GM12878 (cell line): ENCODE measurements around the gene NOS1. TPM values are rescaled to one million over a fixed set of nuclear protein-coding genes. Genes with fewer than 3 reads are reported as not detected.

Experiments
- ATAC-seq: fragments of 200-7000 bp; cut with Tn5 transposase; 3 replicates; pipeline ENCODE4 v1.9.1; 2020; ENCODE audit warnings: mild to moderate bottlenecking, moderate library complexity
- BruUV-seq: library from RNA; stranded (reverse); fragments of 400-500 nt; replicated peaks from 2 replicates; lab custom pipeline; 2021; lab: Mats Ljungman, UMichigan
- CTCF ChIA-PET: fragments of 300-600 bp; sonication (Branson Sonifier 250); formaldehyde crosslinking; extraction: SDS; loops from one replicate; lab custom pipeline; 2021; ENCODE audit warnings: inconsistent platforms; lab: Yijun Ruan, JAX
- POLR2A ChIA-PET: fragments of 350-600 bp; formaldehyde crosslinking; extraction: SDS; loops from one replicate; lab custom pipeline; 2021; ENCODE audit warnings: inconsistent platforms; lab: Charles Lee
- RAD21 ChIA-PET: fragments of 300-600 bp; sonication (Branson Sonifier 250); formaldehyde crosslinking; loops from one replicate; lab custom pipeline; 2023; ENCODE audit warnings: antibody characterized with exemption; ENCODE audit not compliant: unreplicated experiment; lab: Charles Lee
- SMC1A ChIA-PET: fragments of 300-600 bp; sonication (Branson Sonifier 250); formaldehyde crosslinking; loops from one replicate; lab custom pipeline; 2023; ENCODE audit not compliant: unreplicated experiment, uncharacterized antibody; lab: Charles Lee
- DNase-seq: peaks from one replicate; pipeline ENCODE4 v3.0.0-alpha.2; 2011; ENCODE audit warnings: low read depth, low spot score
- FAIRE-seq: peaks from 3 replicates; lab custom pipeline; 2011; peaks lifted over from hg19 to GRCh38; lab: Jason Lieb, UNC
- H2AFZ ChIP-seq: 2 replicates; pipeline ENCODE4 v1.6.0; 2011; ENCODE audit warnings: low read depth, low read length, control low read depth; ENCODE audit not compliant: control insufficient read depth
- H3K27ac ChIP-seq: 2 replicates; pipeline ENCODE4 v1.5.1; 2011; ENCODE audit warnings: control low read depth; ENCODE audit not compliant: control insufficient read depth, insufficient read depth
- H3K27me3 ChIP-seq, 2 experiments: replicated peaks in 1 of 2; 2 replicates each; pipeline versions ENCODE4 v1.6.0 to v1.6.1; 2011; ENCODE audit warnings: low read length in 1 of 2; ENCODE audit not compliant: control insufficient read depth in 2 of 2, insufficient read depth in 2 of 2
- H3K36me3 ChIP-seq, 2 experiments: 2 replicates each; pipeline ENCODE4 v1.5.1; 2011; ENCODE audit warnings: low read length in 1 of 2; ENCODE audit not compliant: control insufficient read depth in 2 of 2, insufficient read depth in 2 of 2
- H3K4me1 ChIP-seq: 2 replicates; pipeline ENCODE4 v1.6.1; 2011; ENCODE audit warnings: mild to moderate bottlenecking, low read length, moderate library complexity, mixed read lengths; ENCODE audit not compliant: control insufficient read depth, insufficient read depth
- H3K4me2 ChIP-seq: 2 replicates; pipeline ENCODE4 v1.6.0; 2011; ENCODE audit warnings: control low read depth; ENCODE audit not compliant: control insufficient read depth, insufficient read depth
- H3K4me3 ChIP-seq: fragments of 200-600 bp; sonication (generic); 2 replicates; pipeline ENCODE4 v1.5.1; 2016
- H3K79me2 ChIP-seq: 2 replicates; pipeline ENCODE4 v1.6.0; 2011; ENCODE audit warnings: low read length; ENCODE audit not compliant: control insufficient read depth, insufficient read depth
- H3K9ac ChIP-seq: 2 replicates; pipeline ENCODE4 v1.8.0; 2011; ENCODE audit warnings: low read length, control low read depth, mixed read lengths; ENCODE audit not compliant: control insufficient read depth, insufficient read depth
- H3K9me3 ChIP-seq: replicated peaks from 3 replicates; pipeline ENCODE4 v1.5.1; 2011; ENCODE audit warnings: mild to moderate bottlenecking, low read length; ENCODE audit not compliant: control insufficient read depth, insufficient read depth
- H4K20me1 ChIP-seq: 2 replicates; pipeline ENCODE4 v1.6.0; 2011; ENCODE audit not compliant: control insufficient read depth, insufficient read depth
- BCL11A ChIP-seq: IDR thresholded peaks from 2 replicates; pipeline ENCODE4 v1.6.1; 2011; ENCODE audit warnings: low read depth, low read length
- BHLHE40 ChIP-seq, 2 experiments: fragments of 450-650 bp in 1 of 2; IDR thresholded peaks; 2 replicates each; pipeline ENCODE4 v1.6.1; 2011 to 2017; ENCODE audit warnings: low read depth in 2 of 2, borderline replicate concordance in 1 of 2, improper control_type of control experiment in 1 of 2, low read length in 1 of 2, mild to moderate bottlenecking in 1 of 2
- CBX5 ChIP-seq: sonication (generic); IDR thresholded peaks from 2 replicates; pipeline ENCODE4 v1.6.1; 2016; ENCODE audit warnings: low read depth, moderate library complexity, mild to moderate bottlenecking, inconsistent platforms
- EED ChIP-seq: sonication (generic); IDR thresholded peaks from 2 replicates; pipeline ENCODE4 v1.6.1; 2016; ENCODE audit warnings: antibody characterized with exemption, low read depth
- JUND ChIP-seq: IDR thresholded peaks from 2 replicates; pipeline ENCODE4 v1.6.1; 2012; ENCODE audit warnings: low read depth, mild to moderate bottlenecking, low read length, improper control_type of control experiment, moderate library complexity
- RCOR1 ChIP-seq: conservative IDR thresholded peaks from 2 replicates; pipeline ENCODE4 v1.6.1; 2012; ENCODE audit warnings: low read depth, low read length, improper control_type of control experiment
- TCF7 ChIP-seq: IDR thresholded peaks from 2 replicates; pipeline ENCODE4 v1.6.1; 2014; ENCODE audit warnings: antibody characterized with exemption, borderline replicate concordance
- ZNF207 ChIP-seq: fragments of 450-650 bp; IDR thresholded peaks from 2 replicates; pipeline ENCODE4 v1.6.1; 2014; ENCODE audit warnings: antibody characterized with exemption, mild to moderate bottlenecking, borderline replicate concordance
- WGBS: methylation state at CpG from one replicate; pipeline ENCODE4 v1.1.6; 2016; ENCODE audit warnings: low lambda C conversion rate; ENCODE audit not compliant: insufficient replicate concordance, insufficient coverage; ENCODE audit errors: missing lambda C conversion rate; 5-methylcytosine and 5-hydroxymethylcytosine counted together
- in situ Hi-C: fragments of 300-500 bp; cut with MboI; formaldehyde crosslinking; loops from 9 replicates; pipeline ENCODE4 v1.14.3; 2018; ENCODE audit warnings: mixed read lengths
- intact Hi-C: fragments of 100-400 bp; cut with micrococcal nuclease; formaldehyde crosslinking; loops from one replicate; pipeline ENCODE4 v1.14.2; 2022; ENCODE audit not compliant: unreplicated experiment
- polyA plus RNA-seq, 11 experiments: library from polyadenylated mRNA; depleted of rRNA in 4 of 11; unstranded in 6 of 11; stranded (reverse) in 5 of 11; fragments of >200 nt; fragmentation: Nextera tagmentation in 4 of 11; fragmentation: Illumina TruSeq in 1 of 11; extraction: Ambion mirVana in 4 of 11; extraction: Trizol in 1 of 11; gene quantifications; 1 replicate in 1 of 11; 2 replicates in 10 of 11; pipeline versions ENCODE4 v1.2.1 to v1.2.3, GENCODE V29; 2011 to 2016; ENCODE audit warnings: inconsistent platforms in 2 of 11, missing spikeins in 2 of 11, low read depth in 1 of 11
- total RNA-seq, 4 experiments: library from RNA; depleted of rRNA in 3 of 4; stranded (reverse); fragments of >200 nt in 3 of 4; fragmentation: Illumina TruSeq in 1 of 4; extraction: Trizol in 1 of 4; gene quantifications; 2 replicates each; pipeline versions ENCODE4 v1.2.1 to v1.2.3, GENCODE V29; 2013 to 2021
- TF ChIP-seq, protein P1 (sequence below): fragments of 450-650 bp; IDR thresholded peaks from 2 replicates; pipeline ENCODE4 v1.6.1; 2017; ENCODE audit warnings: mild to moderate bottlenecking, moderate library complexity
- TF ChIP-seq, protein P2 (sequence below): IDR thresholded peaks from 2 replicates; pipeline ENCODE4 v1.6.1; 2011; ENCODE audit warnings: borderline replicate concordance, low read depth, mild to moderate bottlenecking, moderate library complexity, mixed read lengths, low read length; ENCODE audit not compliant: insufficient read depth; ENCODE audit errors: extremely low read length
- TF ChIP-seq, protein P3 (sequence below): IDR thresholded peaks from 2 replicates; pipeline ENCODE4 v1.6.1; 2012; ENCODE audit warnings: low read depth, low read length, improper control_type of control experiment
- TF ChIP-seq, protein P4 (sequence below): fragments of 450-650 bp; IDR thresholded peaks from 2 replicates; pipeline ENCODE4 v1.6.1; 2018; ENCODE audit warnings: borderline replicate concordance, mild to moderate bottlenecking; ENCODE audit not compliant: partially characterized antibody

NOS1 gene
- total and polyA plus RNA-seq, 10 of the 15 experiments (the other 5 are each of a cell fraction or from before 2014, with no cell fraction given) = under 0.01 to 0.04 (median 0.01) TPM; not detected in 7

DNA sequence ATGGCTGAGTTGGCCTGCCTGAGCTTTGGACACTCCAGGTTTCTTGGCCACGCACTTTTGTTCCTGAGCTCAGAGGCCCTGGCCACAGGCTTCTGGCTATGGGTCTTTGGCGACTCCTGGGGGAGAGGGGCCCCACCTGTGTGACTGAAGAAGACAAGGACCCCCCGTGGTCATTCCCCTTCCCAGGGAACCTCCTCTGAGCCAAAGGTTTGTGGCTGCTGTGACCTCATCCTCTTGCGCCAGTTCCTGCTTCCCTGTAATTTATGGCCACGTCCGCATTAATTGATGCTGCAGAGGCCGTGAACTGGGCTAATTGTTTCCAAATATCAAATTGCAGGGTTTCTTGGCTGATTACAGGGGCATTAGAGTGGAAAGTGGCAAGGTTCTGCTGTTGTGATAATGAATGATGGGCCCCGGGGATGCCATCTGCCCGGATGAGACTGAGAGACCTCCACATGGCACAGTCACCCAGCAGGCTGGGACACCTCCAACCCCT is 27.6 kb upstream of the NOS1 start:
- no peak overlapping the region for H3K9ac ChIP-seq
- RAD21 ChIA-PET = no interaction called here
- no peaks in the 10 kb centered on the region for H3K9me3 ChIP-seq
- CTCF ChIA-PET = interaction anchor here (1.3 kb wide), 1 partner anchor 22 kb away, joined by 4 read pairs; no protein-coding TSS in a partner anchor
- no peak for ATAC-seq
- 39% methylated on average over 9 of the region's 9 CpGs for WGBS
- no TSS peak for BruUV-seq
- H3K27ac ChIP-seq = no peak overlapping the region
- no peaks in the 10 kb centered on the region for H4K20me1 ChIP-seq
- in situ Hi-C loops (no loop called here), intact Hi-C loops (no loop called here)
- H3K27me3 ChIP-seq = no peaks in the 10 kb centered on the region
- H2AFZ ChIP-seq = no peak overlapping the region
- no peak for FAIRE-seq
- H3K4me1 ChIP-seq = no peaks in the 10 kb centered on the region
- H3K4me2 ChIP-seq = no peak overlapping the region
- H3K79me2 ChIP-seq = no peaks in the 10 kb centered on the region
- POLR2A ChIA-PET = no interaction called here
- no peaks in the 10 kb centered on the region for H3K36me3 ChIP-seq
- SMC1A ChIA-PET = no interaction called here
- no peak overlapping the region for H3K4me3 ChIP-seq
- TF ChIP-seq BCL11A (no peak), TCF7 (no peak), JUND (no peak), RCOR1 (no peak), ZNF207 (no peak), BHLHE40 (IDR thresholded peaks at IDR 0.05; ENCODE audit: borderline replicate concordance in 1 of 2, low read depth in 2 of 2, low read length in 1 of 2) (no peak), CBX5 (no peak), EED (no peak)
- TF ChIP-seq, protein P1, sequence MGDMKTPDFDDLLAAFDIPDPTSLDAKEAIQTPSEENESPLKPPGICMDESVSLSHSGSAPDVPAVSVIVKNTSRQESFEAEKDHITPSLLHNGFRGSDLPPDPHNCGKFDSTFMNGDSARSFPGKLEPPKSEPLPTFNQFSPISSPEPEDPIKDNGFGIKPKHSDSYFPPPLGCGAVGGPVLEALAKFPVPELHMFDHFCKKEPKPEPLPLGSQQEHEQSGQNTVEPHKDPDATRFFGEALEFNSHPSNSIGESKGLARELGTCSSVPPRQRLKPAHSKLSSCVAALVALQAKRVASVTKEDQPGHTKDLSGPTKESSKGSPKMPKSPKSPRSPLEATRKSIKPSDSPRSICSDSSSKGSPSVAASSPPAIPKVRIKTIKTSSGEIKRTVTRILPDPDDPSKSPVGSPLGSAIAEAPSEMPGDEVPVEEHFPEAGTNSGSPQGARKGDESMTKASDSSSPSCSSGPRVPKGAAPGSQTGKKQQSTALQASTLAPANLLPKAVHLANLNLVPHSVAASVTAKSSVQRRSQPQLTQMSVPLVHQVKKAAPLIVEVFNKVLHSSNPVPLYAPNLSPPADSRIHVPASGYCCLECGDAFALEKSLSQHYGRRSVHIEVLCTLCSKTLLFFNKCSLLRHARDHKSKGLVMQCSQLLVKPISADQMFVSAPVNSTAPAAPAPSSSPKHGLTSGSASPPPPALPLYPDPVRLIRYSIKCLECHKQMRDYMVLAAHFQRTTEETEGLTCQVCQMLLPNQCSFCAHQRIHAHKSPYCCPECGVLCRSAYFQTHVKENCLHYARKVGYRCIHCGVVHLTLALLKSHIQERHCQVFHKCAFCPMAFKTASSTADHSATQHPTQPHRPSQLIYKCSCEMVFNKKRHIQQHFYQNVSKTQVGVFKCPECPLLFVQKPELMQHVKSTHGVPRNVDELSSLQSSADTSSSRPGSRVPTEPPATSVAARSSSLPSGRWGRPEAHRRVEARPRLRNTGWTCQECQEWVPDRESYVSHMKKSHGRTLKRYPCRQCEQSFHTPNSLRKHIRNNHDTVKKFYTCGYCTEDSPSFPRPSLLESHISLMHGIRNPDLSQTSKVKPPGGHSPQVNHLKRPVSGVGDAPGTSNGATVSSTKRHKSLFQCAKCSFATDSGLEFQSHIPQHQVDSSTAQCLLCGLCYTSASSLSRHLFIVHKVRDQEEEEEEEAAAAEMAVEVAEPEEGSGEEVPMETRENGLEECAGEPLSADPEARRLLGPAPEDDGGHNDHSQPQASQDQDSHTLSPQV = no peak
- TF ChIP-seq, protein P2, sequence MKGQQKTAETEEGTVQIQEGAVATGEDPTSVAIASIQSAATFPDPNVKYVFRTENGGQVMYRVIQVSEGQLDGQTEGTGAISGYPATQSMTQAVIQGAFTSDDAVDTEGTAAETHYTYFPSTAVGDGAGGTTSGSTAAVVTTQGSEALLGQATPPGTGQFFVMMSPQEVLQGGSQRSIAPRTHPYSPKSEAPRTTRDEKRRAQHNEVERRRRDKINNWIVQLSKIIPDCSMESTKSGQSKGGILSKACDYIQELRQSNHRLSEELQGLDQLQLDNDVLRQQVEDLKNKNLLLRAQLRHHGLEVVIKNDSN = no peak
- TF ChIP-seq, protein P3, sequence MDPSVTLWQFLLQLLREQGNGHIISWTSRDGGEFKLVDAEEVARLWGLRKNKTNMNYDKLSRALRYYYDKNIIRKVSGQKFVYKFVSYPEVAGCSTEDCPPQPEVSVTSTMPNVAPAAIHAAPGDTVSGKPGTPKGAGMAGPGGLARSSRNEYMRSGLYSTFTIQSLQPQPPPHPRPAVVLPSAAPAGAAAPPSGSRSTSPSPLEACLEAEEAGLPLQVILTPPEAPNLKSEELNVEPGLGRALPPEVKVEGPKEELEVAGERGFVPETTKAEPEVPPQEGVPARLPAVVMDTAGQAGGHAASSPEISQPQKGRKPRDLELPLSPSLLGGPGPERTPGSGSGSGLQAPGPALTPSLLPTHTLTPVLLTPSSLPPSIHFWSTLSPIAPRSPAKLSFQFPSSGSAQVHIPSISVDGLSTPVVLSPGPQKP = no peak
- TF ChIP-seq, protein P4, sequence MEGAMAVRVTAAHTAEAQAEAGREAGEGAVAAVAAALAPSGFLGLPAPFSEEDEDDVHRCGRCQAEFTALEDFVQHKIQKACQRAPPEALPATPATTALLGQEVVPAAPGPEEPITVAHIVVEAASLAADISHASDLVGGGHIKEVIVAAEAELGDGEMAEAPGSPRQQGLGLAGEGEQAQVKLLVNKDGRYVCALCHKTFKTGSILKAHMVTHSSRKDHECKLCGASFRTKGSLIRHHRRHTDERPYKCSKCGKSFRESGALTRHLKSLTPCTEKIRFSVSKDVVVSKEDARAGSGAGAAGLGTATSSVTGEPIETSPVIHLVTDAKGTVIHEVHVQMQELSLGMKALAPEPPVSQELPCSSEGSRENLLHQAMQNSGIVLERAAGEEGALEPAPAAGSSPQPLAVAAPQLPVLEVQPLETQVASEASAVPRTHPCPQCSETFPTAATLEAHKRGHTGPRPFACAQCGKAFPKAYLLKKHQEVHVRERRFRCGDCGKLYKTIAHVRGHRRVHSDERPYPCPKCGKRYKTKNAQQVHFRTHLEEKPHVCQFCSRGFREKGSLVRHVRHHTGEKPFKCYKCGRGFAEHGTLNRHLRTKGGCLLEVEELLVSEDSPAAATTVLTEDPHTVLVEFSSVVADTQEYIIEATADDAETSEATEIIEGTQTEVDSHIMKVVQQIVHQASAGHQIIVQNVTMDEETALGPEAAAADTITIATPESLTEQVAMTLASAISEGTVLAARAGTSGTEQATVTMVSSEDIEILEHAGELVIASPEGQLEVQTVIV = no peak
- no peak for DNase-seq
